Forelimb muscle (tissue), 1 donor: ENCODE data around the gene DHX38. TPM values are rescaled to one million over a fixed set of nuclear protein-coding genes. Genes with fewer than 3 reads are reported as not detected.

Source experiments
- DNase-seq: peaks from one replicate; pipeline ENCODE4 v3.0.0-alpha.2; 2013; ENCODE audit warnings: low read depth
- polyA plus RNA-seq: library from polyadenylated mRNA; unstranded; fragments of 120-200 nt; gene quantifications from one replicate; pipeline ENCODE4 v1.2.1, GENCODE V29; 2013; ENCODE audit not compliant: insufficient read length

Gene DHX38
- polyA plus RNA-seq, 1 donor = 46.5 TPM

DNA sequence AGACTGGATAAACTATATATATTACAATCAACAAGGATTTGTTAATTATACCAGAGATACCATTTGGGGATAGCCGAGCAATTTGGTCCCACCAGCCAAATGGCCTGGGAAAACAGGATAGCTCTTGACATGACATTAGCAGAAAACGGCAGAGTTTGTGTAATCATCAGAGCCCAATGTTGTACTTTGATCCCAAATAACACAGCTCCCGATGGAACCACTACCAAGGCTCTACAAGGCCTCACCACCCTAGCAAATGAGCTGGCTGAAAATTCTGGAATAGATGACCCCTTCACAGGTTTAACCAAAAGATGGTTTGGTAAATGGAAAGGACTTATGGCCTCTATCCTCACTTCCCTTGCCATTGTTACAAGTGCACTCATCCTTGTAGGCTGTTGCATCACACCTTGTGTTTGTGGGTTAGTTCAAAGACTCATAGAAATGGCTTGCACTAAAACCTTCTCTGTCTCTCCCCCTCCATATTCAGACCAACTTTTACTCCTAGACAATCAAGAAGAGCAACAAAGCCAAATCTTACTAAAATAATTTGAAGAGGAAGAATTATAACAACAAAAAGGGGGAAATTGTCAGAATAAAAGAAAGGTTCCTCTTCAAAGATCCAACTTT, 9.8 kb upstream of the DHX38 start:
- no peak for DNase-seq

DNA sequence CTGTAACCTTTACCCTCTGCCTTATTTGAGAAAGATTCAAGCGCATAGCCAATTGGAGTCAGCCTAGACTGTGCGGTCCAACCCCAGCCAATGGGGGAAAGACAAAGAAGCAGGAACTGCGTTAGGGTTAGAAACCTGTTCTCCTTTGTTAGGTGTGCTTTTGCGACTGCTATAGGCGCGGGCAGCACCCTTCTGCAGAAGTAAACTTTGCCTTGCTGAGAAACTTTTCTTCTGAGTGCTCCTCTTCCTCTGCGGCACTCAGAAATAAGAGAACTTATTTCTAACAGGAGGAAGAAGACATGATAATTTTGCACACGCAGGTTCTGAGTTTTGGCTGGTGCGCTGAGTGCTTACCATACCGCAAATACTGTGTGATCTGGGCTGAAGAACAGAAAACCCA, 9.2 kb upstream of the DHX38 start:
- no peak for DNase-seq

DNA sequence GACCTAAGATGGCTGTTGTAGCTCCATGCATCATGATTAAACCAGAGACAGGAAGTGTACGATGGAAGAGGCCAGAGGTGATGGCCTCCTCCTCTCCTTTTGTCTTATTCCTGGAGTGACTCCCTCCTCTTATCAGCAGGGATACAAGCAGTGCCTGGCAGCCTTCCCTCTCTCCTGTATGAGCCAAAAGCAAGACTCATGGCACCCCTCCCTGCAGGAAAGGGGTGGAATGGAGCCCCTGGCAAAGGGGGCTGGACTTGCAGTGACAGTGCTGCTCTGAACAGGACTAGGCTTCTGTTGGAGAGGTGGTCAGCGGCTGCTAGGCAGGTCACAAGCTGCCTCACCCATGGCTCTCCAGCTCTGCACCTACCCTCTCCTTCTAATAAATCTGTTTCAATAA, 8.6 kb upstream of the DHX38 start:
- no peak for DNase-seq

DNA sequence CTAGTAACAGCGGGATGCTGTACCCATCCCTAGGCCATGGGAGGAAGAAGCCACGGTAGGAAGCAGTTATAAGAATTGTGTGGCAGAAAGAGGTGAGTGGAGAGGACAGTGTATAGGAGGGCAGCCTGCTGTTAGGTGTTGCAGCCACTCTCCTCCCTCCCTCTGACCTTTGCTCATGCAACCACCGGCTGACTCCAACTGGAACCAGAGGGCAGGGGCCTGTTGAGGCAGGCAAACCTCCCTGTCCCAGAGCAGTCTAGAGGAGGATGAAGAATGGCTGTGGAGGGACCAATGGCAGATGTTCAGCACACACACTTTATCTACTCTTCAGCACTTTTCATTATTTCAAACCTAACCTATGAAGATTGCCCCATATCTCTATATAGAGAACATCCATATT, 2.4 kb upstream of the DHX38 start:
- no peak for DNase-seq

DNA sequence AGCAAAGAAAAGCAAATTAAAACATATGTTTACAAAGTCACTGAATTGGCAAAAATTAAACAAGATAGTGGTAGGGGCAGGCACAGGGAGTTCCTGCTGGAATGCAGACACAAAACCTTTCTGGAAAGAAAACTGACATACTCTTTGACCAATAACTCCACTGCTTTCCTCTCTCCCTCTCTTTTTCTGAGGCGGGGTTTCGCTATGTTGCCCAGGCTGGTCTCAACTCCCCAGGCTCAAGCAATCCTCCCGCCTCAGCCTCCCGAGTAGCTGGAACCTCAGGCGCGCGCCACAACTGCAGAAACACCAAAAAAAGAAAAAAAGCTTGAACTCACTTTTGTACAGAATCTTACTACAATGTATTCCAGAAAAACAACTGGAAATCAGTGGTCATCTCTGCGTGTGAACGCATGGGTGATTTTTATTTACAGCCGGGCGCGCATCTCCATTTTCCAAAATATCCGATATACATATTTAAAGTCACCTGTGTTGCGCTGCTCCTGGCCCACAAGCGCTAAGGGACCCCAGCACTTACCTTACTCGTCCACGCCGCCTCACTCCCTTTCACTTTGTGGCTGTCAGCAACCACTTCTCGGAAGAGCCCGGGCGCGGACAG, 707 bp upstream of the DHX38 start:
- DNase-seq = no peak

DNA sequence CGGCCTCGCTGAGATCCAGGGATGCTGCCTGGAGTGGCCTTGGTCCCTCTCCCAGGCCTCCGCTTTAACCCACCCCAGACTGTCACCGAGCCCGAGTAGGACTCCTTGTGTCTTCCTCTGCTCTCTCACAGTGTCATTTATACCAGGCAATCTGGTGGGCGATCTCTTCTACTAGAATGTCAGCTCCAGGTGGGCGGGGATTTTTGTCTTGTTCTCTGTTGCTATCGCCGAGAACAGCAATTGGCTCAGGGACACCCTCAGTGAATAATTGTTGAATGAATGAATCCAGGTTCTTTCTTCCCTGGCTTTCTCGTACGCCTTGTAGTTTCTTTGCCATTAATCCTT, 591 bp downstream of the DHX38 start:
- DNase-seq = no peak

DNA sequence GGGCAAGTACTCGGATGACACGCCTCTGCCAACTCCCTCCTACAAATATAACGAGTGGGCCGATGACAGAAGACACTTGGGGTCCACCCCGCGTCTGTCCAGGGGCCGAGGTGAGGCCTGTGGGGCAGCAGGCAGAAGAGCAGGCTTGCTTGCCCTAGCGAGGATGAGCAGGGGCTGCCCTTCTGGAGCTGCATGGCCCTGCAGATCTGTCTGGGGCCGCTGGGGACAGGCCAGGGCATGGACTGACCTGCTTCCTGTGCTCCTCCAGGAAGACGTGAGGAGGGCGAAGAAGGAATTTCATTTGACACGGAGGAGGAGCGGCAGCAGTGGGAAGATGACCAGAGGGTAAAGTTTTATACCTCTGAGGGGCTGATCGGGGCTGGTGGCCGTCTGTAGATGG, 5.3 kb downstream of the DHX38 start:
- no peak for DNase-seq

DNA sequence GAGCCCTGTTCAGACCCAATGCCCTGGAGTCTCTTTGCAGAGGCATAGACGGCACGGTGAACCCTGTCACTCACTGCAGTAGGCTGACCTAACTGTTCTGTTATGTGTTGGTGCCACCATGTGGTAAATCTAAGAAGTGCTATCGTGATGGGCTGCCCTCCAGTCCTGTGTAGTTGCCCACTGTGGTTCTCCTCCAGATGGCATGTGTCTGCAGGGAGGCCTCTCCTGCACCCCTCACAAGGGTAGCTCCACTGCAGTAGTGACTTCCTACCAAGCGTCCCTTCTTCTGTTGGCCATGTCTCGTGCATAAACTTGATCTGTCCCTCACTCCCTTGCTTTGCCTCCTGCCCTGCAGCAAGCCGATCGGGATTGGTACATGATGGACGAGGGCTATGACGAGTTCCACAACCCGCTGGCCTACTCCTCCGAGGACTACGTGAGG, 5.8 kb downstream of the DHX38 start:
- peak; percentile 11 for DNase-seq

DNA sequence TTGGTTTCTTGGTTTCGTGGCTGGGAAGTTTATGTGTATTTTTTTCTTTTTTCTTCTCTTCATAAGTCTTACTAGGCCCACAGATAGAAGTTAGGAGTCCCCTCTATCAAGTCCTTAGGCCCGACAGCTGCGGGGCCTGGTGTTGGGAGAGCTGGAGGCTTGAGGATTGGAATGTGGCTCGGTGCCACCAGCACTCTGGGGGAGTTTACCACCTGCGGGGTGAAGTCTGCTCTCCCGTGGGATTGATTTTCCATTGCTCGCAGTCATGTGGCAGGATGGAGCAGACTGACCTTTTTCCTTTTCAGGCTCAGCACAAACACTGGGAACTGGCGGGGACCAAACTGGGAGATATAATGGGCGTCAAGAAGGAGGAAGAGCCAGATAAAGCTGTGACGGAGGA, 7.5 kb downstream of the DHX38 start:
- DNase-seq = no peak

DNA sequence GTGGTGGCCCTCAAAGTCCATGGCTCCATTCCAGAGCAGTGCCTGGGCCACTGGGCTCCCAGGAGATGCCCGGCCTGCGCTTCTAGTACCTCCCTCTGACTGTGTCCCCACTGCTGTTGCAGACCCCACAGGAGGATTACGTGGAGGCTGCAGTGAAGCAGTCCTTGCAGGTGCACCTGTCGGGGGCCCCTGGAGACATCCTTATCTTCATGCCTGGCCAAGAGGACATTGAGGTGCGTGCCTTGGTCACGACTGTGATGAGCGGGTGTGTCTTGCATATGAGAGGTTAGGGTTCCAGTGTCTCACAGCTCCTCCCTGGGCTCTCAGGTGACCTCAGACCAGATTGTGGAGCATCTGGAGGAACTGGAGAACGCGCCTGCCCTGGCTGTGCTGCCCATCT, 11.3 kb downstream of the DHX38 start:
- no peak for DNase-seq

DNA sequence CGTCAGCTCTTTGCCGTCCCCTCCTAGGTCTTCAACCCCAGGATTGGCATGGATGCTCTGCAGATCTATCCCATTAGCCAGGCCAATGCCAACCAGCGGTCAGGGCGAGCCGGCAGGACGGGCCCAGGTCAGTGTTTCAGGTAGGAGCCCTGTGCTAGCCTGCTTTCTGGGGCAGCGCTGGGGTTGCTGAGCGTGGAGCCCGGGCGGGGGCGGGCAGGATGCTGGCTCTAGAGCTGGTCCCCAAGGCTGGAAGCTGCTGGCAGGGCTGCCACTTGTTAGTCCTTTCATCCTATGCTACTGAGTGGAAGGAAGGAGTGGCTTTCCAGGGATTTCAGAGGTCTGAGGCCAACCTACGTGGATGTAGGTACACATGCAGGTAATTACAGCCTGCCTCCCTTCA, 12.3 kb downstream of the DHX38 start:
- DNase-seq = no peak

DNA sequence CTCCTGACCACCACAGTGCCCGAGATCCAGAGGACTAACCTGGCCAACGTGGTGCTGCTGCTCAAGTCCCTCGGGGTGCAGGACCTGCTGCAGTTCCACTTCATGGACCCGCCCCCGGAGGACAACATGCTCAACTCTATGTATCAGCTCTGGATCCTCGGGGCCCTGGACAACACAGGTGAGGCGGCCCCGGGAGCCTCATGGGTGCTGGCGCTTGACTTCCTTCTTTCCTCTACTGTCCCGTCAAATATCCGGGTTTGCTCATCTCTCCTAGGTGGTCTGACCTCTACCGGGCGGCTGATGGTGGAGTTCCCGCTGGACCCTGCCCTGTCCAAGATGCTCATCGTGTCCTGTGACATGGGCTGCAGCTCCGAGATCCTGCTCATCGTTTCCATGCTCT, 13.7 kb downstream of the DHX38 start:
- no peak for DNase-seq

DNA sequence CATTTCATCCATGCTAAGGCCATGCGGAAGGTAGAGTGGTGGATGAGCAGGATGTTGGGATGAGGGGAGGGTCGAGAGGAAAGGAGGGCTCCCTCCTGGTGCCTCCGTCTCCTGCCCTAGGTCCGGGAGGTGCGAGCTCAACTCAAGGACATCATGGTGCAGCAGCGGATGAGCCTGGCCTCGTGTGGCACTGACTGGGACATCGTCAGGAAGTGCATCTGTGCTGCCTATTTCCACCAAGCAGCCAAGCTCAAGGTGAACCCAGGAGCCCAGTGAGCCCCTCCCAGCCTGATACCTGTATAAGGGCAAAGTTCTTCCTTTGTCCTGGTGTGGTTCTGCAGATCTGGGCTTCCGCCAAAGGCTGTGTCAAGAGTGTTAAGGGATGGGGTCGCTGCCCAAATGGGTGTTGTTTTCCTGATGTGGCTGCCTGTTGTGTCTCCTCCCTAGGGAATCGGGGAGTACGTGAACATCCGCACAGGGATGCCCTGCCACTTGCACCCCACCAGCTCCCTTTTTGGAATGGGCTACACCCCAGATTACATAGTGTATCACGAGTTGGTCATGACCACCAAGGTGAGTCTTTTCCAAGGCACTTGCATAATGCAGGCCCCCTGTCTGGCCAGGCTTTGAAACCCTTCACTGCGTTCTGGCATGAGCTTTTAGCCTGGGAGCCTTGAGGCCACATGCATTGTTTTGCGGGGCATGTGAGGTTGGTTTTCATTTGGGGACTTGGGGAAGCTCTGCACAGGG, 14.9 kb downstream of the DHX38 start:
- DNase-seq = no peak

DNA sequence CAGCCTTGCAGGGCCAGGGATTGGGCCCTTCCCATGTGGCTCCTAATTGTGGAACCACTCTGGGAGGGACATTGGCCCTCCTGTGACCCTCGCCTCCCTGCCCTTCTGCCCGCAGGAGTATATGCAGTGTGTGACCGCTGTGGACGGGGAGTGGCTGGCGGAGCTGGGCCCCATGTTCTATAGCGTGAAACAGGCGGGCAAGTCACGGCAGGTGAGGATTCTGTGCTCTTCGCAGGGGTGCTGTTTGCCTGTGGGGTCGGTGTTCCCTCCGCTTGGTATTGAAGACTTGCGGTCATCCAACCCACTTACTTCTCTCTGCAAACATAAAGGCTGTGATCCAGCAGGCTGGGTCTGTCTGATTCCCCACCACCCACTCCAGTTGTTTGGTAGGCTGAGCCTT, 15.7 kb downstream of the DHX38 start:
- no peak for DNase-seq

DNA sequence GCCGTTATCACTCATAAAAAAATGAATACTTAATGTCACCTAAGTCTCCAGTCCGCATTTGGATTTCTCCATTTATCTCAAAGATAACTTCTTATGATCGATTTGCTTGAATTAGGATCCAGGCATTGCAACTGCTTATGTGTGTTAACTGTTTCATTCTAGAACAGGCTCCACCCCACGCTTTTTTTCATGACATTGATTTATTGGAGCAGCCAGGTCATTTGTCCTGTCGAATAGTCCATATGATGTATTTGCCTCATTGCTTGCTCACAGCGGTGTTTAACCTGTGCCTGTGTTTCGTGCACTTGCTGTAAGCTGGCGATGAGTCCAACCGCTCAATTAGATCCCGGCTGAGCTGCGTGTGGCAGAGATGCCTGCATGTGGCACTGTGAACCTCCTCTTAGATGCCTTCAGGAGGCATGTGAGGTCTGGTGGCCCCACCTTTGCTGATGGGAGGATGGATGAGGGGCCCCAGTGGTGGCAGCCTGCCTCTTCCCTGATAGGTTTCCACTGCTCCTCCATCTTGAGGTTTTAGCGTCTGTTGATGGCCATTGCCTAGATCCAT, 16.4 kb downstream of the DHX38 start:
- no peak for DNase-seq

DNA sequence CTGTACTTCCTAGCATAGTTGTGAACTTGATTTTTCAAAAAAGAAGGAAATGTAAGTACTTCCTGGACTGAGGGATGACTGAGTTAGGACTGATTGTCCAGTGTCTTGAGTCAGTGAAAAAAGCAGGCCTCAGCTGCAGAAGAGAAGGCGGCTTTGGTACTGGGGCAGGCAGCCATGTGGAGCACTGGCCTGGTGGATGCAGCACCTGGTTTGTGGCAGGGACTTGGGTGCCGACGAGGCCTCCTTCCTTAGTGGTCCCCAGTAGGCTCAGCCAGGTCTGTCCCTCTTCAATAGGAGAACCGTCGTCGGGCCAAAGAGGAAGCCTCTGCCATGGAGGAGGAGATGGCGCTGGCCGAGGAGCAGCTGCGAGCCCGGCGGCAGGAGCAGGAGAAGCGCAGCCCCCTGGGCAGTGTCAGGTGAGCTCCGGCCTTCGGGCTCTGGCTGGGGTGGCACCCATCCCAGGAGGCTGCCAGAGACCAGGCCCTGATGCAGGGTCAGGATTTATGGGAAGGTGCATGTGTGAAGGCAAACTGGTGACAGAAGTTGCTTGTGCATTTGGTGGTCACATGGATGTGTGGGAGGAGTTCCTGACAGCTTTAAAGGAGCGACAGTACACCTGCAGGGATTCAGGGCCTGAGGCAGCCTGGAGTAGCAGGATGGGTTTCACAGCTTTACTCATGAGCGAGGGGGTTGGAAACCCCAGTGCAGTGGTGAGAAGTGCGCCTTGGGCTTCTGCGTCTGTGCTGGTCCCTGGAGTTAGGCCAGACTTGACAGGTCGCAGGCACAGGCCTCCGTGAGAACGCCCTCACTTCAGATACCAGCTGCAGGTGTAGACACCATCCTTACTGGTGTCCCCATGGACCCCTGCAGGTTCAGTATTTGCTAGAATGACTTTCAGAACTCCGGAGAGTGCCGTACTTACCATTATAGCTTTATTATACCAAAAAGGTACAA, 17.3 kb downstream of the DHX38 start:
- DNase-seq = no peak

DNA sequence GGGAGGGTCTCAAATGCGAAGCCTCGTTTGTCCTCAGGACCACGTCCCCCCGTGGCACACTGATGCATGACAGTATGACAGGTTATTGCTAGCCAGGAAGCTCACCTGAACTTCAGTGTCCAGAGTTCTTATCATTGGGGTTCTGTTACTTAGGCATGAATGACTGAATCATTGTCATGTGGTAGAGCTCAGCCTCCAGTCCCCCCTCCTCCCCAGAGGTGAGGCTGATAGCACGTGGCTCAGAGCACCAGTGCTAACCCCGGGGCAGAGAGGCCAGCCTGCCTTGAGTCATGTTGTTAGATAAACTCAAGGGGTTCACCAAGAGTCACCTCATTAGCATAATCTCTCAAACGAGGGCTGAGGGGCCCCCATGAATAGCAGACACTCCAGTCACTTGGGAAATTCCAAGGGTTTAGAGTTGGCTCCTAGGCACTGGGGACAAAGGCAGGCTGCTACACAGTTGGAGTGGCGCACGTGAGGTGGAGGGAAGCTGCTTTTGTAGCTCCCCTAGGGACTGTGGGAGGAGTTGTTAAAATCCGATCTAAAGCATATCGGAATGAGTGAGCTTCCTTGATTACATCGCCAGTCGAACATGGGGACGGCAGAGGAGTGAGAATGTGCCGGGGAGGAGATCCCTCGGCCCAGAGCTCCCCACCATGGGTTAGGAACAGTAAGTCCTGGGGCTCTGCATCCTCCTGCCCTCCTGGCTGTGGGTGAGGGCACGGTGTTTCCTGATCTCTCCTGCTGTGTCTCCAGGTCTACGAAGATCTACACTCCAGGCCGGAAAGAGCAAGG, 18.2 kb downstream of the DHX38 start:
- DNase-seq = no peak

DNA sequence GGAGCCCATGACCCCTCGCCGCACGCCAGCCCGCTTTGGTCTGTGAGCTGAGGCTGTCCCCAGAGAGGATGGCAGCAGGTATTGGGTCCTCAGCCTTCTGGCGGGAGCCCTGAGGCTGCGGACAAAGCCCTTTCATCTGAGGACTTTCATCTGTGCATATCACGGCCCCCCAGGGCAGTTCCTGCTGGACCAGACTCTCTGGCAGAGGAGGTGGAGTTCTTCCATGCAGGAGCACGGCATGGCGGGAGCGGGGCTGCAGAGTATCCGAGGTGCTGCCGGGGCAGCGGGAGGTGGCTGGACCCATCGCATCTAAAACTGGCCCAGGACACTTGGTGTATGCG, 18.8 kb downstream of the DHX38 start:
- no peak for DNase-seq

DNA sequence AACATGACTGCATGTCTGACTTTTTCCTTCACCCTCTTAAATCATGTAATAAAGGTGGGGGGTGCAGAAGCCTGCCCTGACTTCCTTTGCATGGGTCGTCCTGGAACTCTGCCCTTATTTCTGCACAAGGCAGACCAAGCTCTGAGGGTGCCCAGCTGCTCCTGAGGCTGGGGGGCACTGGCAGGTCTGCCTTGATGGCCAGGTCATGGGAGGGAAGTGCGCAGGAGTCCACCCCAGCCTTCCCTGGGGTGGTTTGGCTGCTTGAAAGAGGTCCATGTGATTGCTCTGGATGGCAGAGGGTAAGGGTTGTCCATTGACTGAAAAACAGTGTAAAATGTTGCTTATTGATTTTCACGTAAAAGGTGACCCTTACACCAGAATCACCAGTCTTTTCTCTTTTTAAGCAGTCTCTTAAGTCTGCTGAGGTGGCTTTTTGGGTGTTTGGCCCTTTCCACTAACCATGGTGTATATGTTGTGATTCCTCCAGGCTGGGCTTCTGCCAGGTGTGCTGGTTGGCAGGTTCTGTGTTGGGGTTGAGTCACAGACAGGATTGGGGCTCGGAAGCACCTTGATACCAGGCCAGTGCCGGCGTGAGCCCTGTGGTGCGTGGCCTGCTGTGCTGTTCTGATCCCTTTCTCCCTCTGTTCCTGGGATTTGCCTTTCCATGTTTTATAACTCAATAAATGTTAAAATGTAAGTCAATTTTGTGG, 19.4 kb downstream of the DHX38 start:
- DNase-seq = no peak

DNA sequence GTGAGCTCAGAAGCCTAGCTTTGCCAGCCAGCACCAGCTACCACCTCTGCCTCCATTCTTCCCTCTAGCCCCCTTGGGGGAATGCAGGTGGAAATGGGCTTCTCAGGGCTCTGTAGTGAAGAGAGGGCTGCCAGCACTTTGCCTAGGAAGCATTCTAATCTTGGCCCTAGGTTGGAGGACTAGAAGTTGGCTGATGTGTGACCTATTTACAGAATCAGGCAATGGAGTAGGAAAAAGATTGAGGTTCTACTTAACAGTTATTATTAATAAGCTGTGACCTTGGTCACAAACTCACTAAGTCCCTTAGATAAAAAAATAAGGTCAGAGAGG, 19.9 kb downstream of the DHX38 start:
- no peak for DNase-seq

DNA sequence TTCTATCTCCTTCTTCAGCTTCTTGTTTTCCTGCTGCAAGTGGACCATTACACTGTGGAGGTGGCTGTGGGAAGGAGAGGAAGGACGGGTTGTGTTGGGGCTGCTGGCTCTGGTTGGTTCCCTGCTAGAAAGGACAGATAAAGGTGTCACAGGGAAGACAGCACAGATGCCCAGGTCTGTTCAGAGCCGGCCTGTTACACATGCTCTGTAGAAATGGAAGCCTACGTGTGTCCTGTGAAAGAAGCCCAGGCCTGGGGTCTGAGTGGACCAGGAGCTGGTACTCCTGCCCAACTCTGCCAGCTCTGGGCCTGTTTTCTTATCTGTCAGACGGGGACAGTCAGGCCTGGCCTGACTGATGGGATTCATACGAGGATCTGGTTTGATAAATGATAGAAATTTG, 26.4 kb downstream of the DHX38 start:
- no peak for DNase-seq
